ENCODE results near the gene RNF213. TPM values are rescaled to one million over a fixed set of nuclear protein-coding genes. Genes with fewer than 3 reads are reported as not detected.

The RNF213 gene
- total RNA-seq, 1 donor from 2014 or later, result 47.3 TPM

GRCh38 chr17:80219013-80219762 lies 41.5 kb upstream of the RNF213 start:
- H3K9me3 Mint-ChIP-seq, result no peaks in the 10 kb centered on the region

GRCh38 chr17:80219763-80220053 lies 40.9 kb upstream of the RNF213 start:
- peaks cover 21% of the 10 kb centered on the region for H3K4me1 Mint-ChIP-seq (ENCODE audit: unreplicated experiment)
- no peak for DNase-seq (ENCODE audit: extremely low spot score, unreplicated experiment)
- H3K36me3 Mint-ChIP-seq, result peaks cover 18% of the 10 kb centered on the region
- H3K27me3 Mint-ChIP-seq, result no peaks in the 10 kb centered on the region
- peak overlapping the region; percentile 94 for H3K27ac Mint-ChIP-seq
- no peaks in the 10 kb centered on the region for H3K9me3 Mint-ChIP-seq
- no peak for TF ChIP-seq CTCF (conservative IDR thresholded peaks at IDR 0.05)
- peak overlapping the region; percentile 94 for H3K4me3 Mint-ChIP-seq

More at GRCh38 chr17:80219013-80219762, 41.5 kb upstream of the RNF213 start:
- peak overlapping the region; percentile 94 for H3K4me3 Mint-ChIP-seq
- H3K27ac Mint-ChIP-seq, result peak overlapping the region; percentile 94
- no peak for TF ChIP-seq CTCF (conservative IDR thresholded peaks at IDR 0.05)
- no peak for DNase-seq (ENCODE audit: extremely low spot score, unreplicated experiment)
- no peaks in the 10 kb centered on the region for H3K27me3 Mint-ChIP-seq
- peaks cover 16% of the 10 kb centered on the region for H3K4me1 Mint-ChIP-seq (ENCODE audit: unreplicated experiment)
- peaks cover 13% of the 10 kb centered on the region for H3K36me3 Mint-ChIP-seq

- DNase-seq (ENCODE audit: extremely low spot score, unreplicated experiment), result peak; percentile 88
- peak within 1 kb of the TSS; percentile 94 for H3K27ac Mint-ChIP-seq
- peak; percentile 28 for TF ChIP-seq CTCF (conservative IDR thresholded peaks at IDR 0.05)
- H3K27me3 Mint-ChIP-seq, result no peaks in the 10 kb centered on the region
- H3K9me3 Mint-ChIP-seq, result no peaks in the 10 kb centered on the region
- H3K4me3 Mint-ChIP-seq, result peak within 1 kb of the TSS; percentile 94
- H3K36me3 Mint-ChIP-seq, result peaks cover 18% of the 10 kb centered on the region
- H3K4me1 Mint-ChIP-seq (ENCODE audit: unreplicated experiment), result peaks cover 21% of the 10 kb centered on the region
These were observed 40.5 kb upstream of the RNF213 start, which contains the start of the genes SGSH and SLC26A11 for GRCh38 chr17:80220054-80220735. SGSH (minus strand) TSS chr17:80220333; CDS start chr17:80220313, 20 bp downstream. SLC26A11 (plus strand) TSS chr17:80220427; CDS start chr17:80221561, 1,134 bp downstream.

GRCh38 chr17:80220736-80221215 lies 39.9 kb upstream of the RNF213 start:
- peaks cover 18% of the 10 kb centered on the region for H3K36me3 Mint-ChIP-seq
- no peak overlapping the region for H3K27ac Mint-ChIP-seq
- H3K9me3 Mint-ChIP-seq, result no peaks in the 10 kb centered on the region
- DNase-seq (ENCODE audit: extremely low spot score, unreplicated experiment), result no peak
- H3K27me3 Mint-ChIP-seq, result no peaks in the 10 kb centered on the region
- H3K4me3 Mint-ChIP-seq, result peak overlapping the region; percentile 88
- TF ChIP-seq CTCF (conservative IDR thresholded peaks at IDR 0.05), result no peak
- peaks cover 21% of the 10 kb centered on the region for H3K4me1 Mint-ChIP-seq (ENCODE audit: unreplicated experiment)

- no peaks in the 10 kb centered on the region for H3K9me3 Mint-ChIP-seq
- no peak overlapping the region for H3K27ac Mint-ChIP-seq
- DNase-seq (ENCODE audit: extremely low spot score, unreplicated experiment), result no peak
- H3K4me3 Mint-ChIP-seq, result peak overlapping the region; percentile 88
- no peaks in the 10 kb centered on the region for H3K27me3 Mint-ChIP-seq
- H3K36me3 Mint-ChIP-seq, result peaks cover 14% of the 10 kb centered on the region
- no peak for TF ChIP-seq CTCF (conservative IDR thresholded peaks at IDR 0.05)
- peaks cover 25% of the 10 kb centered on the region for H3K4me1 Mint-ChIP-seq (ENCODE audit: unreplicated experiment)
These were observed 39.1 kb upstream of the RNF213 start for GRCh38 chr17:80221351-80222105.

All from type B pancreatic cell (in vitro differentiated cells).